AG09309 (cell line): ENCODE data around the gene HNRNPUL1.
"Not testable (repeated sequence)": the region's sequence is repeated elsewhere in the genome, so short reads cannot be mapped to it uniquely, and the experiment has no call there.

ENCODE experiments used
- DNase-seq: peaks from one replicate; pipeline ENCODE4 v3.0.0-alpha.2; 2010; ENCODE audit warnings: low read depth
- H3K4me3 ChIP-seq: 2 replicates; pipeline ENCODE4 v1.5.1; 2011; ENCODE audit warnings: mild to moderate bottlenecking, low read depth, low read length, moderate library complexity; ENCODE audit not compliant: control insufficient read depth
- TF ChIP-seq, protein P1 (sequence below): IDR thresholded peaks from 2 replicates; pipeline ENCODE4 v1.5.1; 2011; ENCODE audit warnings: mild to moderate bottlenecking, low read depth, low read length, inconsistent platforms; ENCODE audit not compliant: insufficient read depth, control insufficient read depth; ENCODE audit errors: missing control alignments

The HNRNPUL1 gene

DNA sequence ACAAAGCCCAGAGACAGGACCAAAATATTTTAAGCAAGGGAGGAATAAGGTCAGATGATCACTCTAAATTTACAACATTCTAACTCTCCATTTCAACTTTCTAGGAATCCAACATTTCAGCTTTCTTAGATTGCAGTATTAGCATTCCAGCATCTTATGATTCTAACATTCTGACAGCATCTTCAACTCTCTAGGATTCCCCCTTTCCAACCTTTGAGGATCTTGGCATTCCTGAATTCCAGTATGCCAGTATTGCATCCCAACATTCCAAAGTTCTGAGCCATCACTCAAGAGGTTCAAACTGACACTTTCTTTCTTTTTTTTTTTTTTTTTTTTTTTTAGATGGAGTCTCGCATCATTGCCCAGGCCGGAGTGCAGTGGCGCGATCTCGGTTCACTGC lies 75.8 kb downstream of the HNRNPUL1 start:
- H3K4me3 ChIP-seq, result no peak overlapping the region
- no peak for DNase-seq
- TF ChIP-seq, protein P1, sequence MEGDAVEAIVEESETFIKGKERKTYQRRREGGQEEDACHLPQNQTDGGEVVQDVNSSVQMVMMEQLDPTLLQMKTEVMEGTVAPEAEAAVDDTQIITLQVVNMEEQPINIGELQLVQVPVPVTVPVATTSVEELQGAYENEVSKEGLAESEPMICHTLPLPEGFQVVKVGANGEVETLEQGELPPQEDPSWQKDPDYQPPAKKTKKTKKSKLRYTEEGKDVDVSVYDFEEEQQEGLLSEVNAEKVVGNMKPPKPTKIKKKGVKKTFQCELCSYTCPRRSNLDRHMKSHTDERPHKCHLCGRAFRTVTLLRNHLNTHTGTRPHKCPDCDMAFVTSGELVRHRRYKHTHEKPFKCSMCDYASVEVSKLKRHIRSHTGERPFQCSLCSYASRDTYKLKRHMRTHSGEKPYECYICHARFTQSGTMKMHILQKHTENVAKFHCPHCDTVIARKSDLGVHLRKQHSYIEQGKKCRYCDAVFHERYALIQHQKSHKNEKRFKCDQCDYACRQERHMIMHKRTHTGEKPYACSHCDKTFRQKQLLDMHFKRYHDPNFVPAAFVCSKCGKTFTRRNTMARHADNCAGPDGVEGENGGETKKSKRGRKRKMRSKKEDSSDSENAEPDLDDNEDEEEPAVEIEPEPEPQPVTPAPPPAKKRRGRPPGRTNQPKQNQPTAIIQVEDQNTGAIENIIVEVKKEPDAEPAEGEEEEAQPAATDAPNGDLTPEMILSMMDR, result no peak

GRCh38 chr19:41341669-41342490 lies 77.7 kb downstream of the HNRNPUL1 start:
- no peak overlapping the region for H3K4me3 ChIP-seq
- no peak for DNase-seq
- TF ChIP-seq, protein P1, result no peak

DNA sequence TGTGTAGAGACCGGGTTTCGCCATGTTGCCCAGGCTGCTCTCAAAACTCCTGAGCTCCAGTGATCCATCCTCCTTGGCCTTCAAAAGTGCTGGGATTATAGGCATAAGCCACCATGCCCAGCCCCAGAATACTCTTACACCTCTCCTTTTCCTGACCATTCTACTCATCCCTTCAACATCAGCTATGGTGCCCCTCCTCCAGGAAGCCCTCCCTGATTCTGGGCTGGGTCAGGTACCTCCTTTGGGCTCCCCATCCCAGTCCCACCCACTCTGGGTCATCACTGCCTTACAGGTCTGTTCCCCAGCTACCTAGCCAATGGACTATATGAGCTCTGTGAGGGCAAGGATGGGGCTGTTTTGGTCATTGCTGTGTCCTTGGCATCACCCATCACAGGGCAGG lies 80.0 kb downstream of the HNRNPUL1 start:
- TF ChIP-seq, protein P1, result no peak
- DNase-seq, result no peak
- no peak overlapping the region for H3K4me3 ChIP-seq

- not testable (repeated sequence) for DNase-seq, H3K4me3 ChIP-seq
Observed at GRCh38 chr19:41346916-41347315, 82.7 kb downstream of the HNRNPUL1 start.

DNA sequence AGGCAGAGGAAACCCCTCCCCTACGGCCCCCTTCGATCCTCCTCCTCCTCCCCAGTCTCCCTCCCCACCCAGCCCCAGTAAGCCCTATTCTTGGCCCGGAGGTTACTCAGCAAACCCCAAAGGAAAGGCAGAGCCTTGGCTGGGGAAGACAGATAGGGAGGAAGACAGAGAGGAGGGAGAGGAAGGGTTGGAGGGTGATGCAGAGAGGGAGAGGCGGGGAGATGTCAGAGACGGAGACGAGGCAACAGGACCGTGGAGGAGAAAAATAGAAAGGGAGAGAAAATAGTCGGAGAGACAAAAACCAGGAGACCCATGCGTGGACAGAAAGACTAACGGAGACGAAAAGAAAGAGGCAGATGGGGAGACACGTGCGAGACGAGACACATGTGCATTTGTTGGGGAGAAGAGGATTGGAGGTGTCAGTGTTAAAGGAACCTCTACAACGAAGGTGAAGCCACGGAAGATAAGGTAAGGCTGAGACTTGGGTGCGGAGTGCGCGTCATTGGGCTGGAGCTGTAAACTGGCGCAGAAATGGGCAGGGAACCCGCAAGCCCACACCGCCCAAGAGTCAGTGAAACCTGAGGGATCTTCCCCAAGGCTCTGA lies 86.7 kb downstream of the HNRNPUL1 start:
- TF ChIP-seq, protein P1, result no peak
- DNase-seq, result no peak
- peak overlapping the region; percentile 97 for H3K4me3 ChIP-seq

- no peak for DNase-seq
- H3K4me3 ChIP-seq, result peak overlapping the region; percentile 97
- TF ChIP-seq, protein P1, result no peak
Observed at GRCh38 chr19:41351339-41352245, 87.4 kb downstream of the HNRNPUL1 start.

- DNase-seq, result no peak
Observed at GRCh38 chr19:41352279-41352608, 88.1 kb downstream of the HNRNPUL1 start.

More at GRCh38 chr19:41352279-41352608, 88.1 kb downstream of the HNRNPUL1 start:
- peak overlapping the region; percentile 97 for H3K4me3 ChIP-seq
- TF ChIP-seq, protein P1, result no peak
